ENCODE data around the gene DDX23. TPM values are rescaled to one million over a fixed set of nuclear protein-coding genes. Genes with fewer than 3 reads are reported as not detected.

DDX23 gene
- polyA plus RNA-seq, 1 donor from 2014 or later: 96.5 TPM

GRCh38 chr12:48858043-48858442 is 6.1 kb upstream of the DDX23 start:
- Histone ChIP-seq H3K36me3 (ENCODE audit: insufficient read depth, low read length) (no peaks in the 10 kb centered on the region), H3K79me2 (replicated peaks; ENCODE audit: insufficient read depth, low read length) (no peaks in the 10 kb centered on the region), H3F3A (ENCODE audit: insufficient read depth, low read length, poor library complexity, severe bottlenecking) (no peaks in the 10 kb centered on the region), H3K27ac (ENCODE audit: low read length) (no peak overlapping the region), H3K4me3 (ENCODE audit: low read length) (no peak overlapping the region), H3K27me3 (ENCODE audit: insufficient read depth, low read depth, low read length) (no peaks in the 10 kb centered on the region), H3K9me3 (ENCODE audit: low read length) (no peaks in the 10 kb centered on the region), H3K9me2 (ENCODE audit: insufficient read depth, low read length) (no peaks in the 10 kb centered on the region), H3K9ac (ENCODE audit: low read length) (no peak overlapping the region), H3K4me2 (ENCODE audit: low read length) (no peak overlapping the region), H4K20me1 (ENCODE audit: insufficient read depth) (no peaks in the 10 kb centered on the region), H2AFZ (ENCODE audit: low read depth, low read length) (no peak overlapping the region)
- TF ChIP-seq REST (IDR thresholded peaks at IDR 0.05; ENCODE audit: borderline replicate concordance) (no peak), EP300 (conservative IDR thresholded peaks at IDR 0.05; ENCODE audit: poor library complexity, severe bottlenecking) (no peak), POLR2AphosphoS5 (IDR thresholded peaks at IDR 0.05) (no peak), MXI1 (conservative IDR thresholded peaks at IDR 0.05; ENCODE audit: poor library complexity, severe bottlenecking) (no peak), SMC3 (conservative IDR thresholded peaks at IDR 0.05; ENCODE audit: poor library complexity) (no peak), RAD21 (conservative IDR thresholded peaks at IDR 0.05) (no peak), TAF1 (IDR thresholded peaks at IDR 0.05; ENCODE audit: low read depth) (no peak)
- TF ChIP-seq, protein P1, sequence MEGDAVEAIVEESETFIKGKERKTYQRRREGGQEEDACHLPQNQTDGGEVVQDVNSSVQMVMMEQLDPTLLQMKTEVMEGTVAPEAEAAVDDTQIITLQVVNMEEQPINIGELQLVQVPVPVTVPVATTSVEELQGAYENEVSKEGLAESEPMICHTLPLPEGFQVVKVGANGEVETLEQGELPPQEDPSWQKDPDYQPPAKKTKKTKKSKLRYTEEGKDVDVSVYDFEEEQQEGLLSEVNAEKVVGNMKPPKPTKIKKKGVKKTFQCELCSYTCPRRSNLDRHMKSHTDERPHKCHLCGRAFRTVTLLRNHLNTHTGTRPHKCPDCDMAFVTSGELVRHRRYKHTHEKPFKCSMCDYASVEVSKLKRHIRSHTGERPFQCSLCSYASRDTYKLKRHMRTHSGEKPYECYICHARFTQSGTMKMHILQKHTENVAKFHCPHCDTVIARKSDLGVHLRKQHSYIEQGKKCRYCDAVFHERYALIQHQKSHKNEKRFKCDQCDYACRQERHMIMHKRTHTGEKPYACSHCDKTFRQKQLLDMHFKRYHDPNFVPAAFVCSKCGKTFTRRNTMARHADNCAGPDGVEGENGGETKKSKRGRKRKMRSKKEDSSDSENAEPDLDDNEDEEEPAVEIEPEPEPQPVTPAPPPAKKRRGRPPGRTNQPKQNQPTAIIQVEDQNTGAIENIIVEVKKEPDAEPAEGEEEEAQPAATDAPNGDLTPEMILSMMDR (IDR thresholded peaks at IDR 0.05; ENCODE audit: poor library complexity, severe bottlenecking): no peak

- Histone ChIP-seq H3K36me3 (ENCODE audit: insufficient read depth, low read length) (no peaks in the 10 kb centered on the region), H3K79me2 (replicated peaks; ENCODE audit: insufficient read depth, low read length) (no peaks in the 10 kb centered on the region), H3K9me3 (ENCODE audit: low read length) (no peaks in the 10 kb centered on the region), H3K9me2 (ENCODE audit: insufficient read depth, low read length) (no peaks in the 10 kb centered on the region), H3K4me3 (ENCODE audit: low read length) (no peak overlapping the region), H2AFZ (ENCODE audit: low read depth, low read length) (no peak overlapping the region), H3K4me2 (ENCODE audit: low read length) (no peak overlapping the region), H3K27me3 (ENCODE audit: insufficient read depth, low read depth, low read length) (no peaks in the 10 kb centered on the region), H3K27ac (ENCODE audit: low read length) (no peak overlapping the region), H3K9ac (ENCODE audit: low read length) (no peak overlapping the region), H4K20me1 (ENCODE audit: insufficient read depth) (no peaks in the 10 kb centered on the region), H3F3A (ENCODE audit: insufficient read depth, low read length, poor library complexity, severe bottlenecking) (no peaks in the 10 kb centered on the region)
- TF ChIP-seq, protein P1 (IDR thresholded peaks at IDR 0.05; ENCODE audit: poor library complexity, severe bottlenecking): no peak
- TF ChIP-seq EP300 (conservative IDR thresholded peaks at IDR 0.05; ENCODE audit: poor library complexity, severe bottlenecking): no peak
- TF ChIP-seq MXI1 (conservative IDR thresholded peaks at IDR 0.05; ENCODE audit: poor library complexity, severe bottlenecking): no peak
- no peak for TF ChIP-seq POLR2AphosphoS5 (IDR thresholded peaks at IDR 0.05)
- no peak for TF ChIP-seq TAF1 (IDR thresholded peaks at IDR 0.05; ENCODE audit: low read depth)
- no peak for TF ChIP-seq SMC3 (conservative IDR thresholded peaks at IDR 0.05; ENCODE audit: poor library complexity)
- TF ChIP-seq EZH2 (IDR thresholded peaks at IDR 0.05; ENCODE audit: borderline replicate concordance, insufficient read depth, low read length, poor library complexity, severe bottlenecking): no peak
- TF ChIP-seq RAD21 (conservative IDR thresholded peaks at IDR 0.05): no peak
- no peak for TF ChIP-seq REST (IDR thresholded peaks at IDR 0.05; ENCODE audit: borderline replicate concordance)
These were observed 5.5 kb upstream of the DDX23 start for GRCh38 chr12:48857278-48857994.
